Activated CD8-positive, alpha-beta memory T cell treated with anti-CD3 and anti-CD28 coated beads for 24 hours (primary cell): ENCODE measurements around the gene GLE1.
"Not testable (repeated sequence)": the region's sequence is repeated elsewhere in the genome, so short reads cannot be mapped to it uniquely, and the experiment has no call there.

Experiments used
- DNase-seq: peaks from one replicate; pipeline ENCODE4 v3.0.0-alpha.2; 2020

Gene GLE1

DNA sequence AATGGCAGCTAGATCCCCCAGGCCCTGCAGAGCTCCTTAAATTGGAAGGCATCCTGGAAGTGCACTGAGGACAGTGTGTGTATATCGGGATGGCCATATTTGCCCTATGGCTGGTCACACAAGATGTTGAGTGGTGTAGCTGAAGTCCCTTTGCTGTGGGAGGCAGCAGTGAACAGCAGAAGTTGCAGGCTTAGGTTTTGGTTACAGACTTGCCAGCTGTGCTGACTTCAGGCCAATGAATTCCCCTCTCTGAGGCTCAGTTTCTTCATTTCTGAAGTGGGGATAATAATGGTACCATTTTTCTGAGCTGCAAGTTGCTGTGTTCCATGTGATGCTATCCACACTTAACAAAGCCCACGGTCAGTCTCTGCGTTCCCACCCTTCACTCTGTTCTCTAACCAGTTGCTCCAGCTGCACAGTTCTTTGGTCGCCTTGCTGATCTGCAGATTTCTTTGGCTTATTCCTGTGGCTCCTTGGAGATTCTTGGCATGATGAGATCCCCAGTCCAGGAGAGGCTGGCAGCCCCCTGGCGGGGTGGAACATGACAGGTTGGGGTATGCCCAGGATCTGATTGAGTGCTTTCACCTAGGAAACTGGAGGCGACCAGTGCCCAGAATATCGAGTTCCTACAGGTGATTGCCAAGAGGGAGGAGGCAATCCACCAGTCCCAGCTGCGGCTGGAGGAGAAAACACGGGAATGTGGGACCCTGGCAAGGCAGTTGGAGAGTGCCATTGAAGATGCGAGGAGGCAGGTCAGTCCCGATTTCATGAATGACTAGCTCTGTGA lies 6.5 kb upstream of the GLE1 start:
- DNase-seq = no peak

DNA sequence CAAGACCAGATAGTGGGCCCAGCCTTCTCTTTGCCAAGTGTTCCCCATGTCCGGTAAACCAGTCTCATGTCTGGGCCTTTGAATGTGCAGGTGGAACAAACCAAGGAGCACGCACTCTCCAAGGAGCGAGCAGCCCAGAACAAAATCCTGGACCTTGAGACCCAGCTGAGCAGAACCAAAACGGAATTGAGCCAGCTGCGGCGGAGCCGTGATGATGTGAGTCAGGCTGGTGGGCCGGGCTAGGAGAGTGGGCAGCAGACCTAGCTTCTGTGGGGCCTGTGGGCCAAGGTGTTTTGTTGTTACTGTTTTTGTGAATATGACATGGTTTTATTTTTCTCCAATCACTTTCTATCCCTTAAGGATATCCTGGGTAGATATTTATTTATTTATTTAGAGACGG lies 5.6 kb upstream of the GLE1 start:
- DNase-seq = no peak

DNA sequence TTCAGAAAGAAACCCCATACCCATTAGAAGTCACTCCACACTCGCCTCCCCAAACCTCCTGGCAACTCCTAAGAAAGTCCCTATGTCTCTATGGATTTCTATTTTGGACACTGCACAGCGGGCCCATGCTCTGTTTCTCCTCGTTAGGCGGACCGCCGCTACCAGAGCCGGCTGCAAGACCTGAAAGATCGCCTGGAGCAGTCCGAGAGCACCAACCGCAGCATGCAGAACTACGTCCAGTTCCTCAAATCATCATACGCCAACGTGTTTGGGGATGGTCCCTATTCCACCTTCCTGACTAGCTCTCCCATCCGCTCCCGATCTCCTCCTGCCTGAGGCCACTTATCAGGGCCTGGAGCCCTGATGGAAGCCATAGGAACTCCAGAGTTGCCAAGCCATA lies 4.6 kb upstream of the GLE1 start:
- no peak for DNase-seq

DNA sequence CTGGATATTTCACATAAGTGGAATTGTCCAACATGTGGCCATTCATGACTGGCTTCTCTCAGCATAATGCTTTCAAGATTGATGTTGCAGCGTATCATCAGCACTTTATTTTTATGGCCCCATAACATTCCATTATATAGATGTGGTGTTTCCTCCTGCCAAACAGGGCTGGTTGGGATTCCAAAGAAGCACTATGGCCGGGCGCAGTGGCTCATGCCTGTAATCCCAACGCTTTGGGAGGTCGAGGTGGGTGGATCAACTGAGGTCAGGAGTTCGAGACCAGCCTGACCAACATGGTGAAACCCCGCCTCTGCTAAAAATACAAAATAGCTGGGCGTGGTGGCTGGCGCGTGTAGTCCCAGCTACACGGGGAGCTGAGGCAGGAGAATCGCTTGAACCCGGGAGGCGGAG lies 1.1 kb upstream of the GLE1 start:
- DNase-seq = not testable (repeated sequence)

DNA sequence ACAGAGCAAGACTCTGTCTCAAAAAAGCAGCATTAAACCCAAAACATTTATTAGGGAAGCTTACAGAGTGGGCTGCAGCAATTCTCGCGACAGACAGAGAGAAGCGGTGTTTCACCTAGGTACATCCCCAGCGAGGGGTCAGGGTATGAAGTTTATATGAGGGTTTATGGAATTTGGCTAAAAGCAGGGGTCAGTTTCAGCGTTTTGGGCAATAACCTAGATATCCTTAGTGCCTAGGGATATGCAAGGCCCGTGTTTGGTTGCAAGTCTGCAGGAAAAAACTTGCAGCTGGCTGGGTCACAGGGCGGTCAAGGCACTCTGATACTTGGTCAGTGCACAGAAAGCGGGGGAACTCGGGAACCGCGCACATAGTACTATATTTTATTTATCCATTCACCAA lies 649 bp upstream of the GLE1 start:
- peak; percentile 61 for DNase-seq

DNA sequence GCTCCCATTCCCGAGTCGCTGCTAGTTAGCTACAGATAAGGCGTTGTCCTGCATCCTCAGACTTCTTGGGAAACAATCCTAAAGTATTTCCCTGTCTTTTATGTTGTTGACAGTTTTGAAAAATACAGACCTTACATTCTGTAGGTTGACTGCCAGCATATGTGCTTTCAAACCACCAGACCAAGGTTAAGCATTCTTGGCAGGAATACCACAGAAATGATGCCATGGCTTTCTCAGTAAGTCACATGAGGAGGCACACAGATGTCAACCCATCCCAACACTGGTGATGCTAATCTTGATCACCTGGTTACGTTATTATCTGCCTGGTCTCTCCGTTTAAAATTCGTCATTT lies 871 bp downstream of the GLE1 start:
- no peak for DNase-seq

DNA sequence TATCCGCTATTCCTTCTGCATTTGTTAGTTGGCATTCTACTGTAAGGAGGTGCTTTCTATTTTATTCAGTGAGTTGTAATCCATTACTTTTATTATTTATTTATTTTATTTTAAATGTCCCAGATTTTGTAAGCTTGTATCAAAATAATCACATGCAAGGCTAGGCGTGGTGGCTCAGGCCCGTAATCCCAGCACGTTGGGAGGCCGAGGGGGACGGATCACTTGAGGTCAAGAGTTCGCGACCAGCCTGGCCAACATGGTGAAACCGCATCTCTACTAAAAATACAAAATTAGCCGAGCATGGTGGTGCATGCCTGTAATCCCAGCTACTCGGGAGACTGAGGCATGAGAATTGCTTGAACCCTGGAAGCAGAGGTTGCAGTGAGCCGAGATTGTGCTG lies 1.4 kb downstream of the GLE1 start:
- DNase-seq = not testable (repeated sequence)

DNA sequence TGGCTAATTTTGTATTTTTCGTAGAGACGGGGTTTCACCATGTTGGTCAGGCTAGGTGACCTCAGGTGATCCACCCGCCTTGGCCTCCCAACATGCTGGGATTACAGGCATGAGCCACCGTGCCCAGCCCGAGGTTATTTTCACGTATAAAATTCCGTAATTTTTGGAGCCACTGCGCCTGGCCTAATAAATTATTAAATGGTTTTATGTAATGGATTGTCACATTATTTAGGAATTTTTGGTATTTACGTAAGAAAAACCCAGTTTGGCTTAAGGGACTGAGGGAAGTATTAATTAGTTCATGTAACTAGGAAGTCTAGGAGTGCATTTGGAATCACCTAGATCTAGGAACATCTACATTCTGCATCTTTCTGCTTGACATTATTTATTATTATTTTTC lies 8.3 kb downstream of the GLE1 start:
- no peak for DNase-seq

DNA sequence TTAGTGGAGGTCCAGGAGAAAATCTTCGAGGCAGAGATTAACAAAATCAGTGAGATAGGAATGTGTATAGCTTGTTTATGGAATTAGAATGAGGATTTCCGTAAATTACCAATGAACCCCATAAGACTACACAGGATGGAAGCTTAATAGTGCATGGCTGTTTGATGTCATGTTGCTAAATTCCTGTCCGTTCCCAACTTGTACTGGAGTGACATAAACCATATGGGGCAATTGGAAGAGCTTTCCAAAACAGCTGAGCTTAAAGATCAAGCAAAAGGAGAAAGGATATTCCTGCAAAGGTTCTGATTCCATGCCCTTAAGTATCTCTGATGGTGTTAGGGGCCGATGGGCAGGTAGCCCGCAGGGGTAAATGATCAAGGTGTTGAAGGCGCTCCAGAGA lies 17.4 kb downstream of the GLE1 start:
- DNase-seq = no peak

DNA sequence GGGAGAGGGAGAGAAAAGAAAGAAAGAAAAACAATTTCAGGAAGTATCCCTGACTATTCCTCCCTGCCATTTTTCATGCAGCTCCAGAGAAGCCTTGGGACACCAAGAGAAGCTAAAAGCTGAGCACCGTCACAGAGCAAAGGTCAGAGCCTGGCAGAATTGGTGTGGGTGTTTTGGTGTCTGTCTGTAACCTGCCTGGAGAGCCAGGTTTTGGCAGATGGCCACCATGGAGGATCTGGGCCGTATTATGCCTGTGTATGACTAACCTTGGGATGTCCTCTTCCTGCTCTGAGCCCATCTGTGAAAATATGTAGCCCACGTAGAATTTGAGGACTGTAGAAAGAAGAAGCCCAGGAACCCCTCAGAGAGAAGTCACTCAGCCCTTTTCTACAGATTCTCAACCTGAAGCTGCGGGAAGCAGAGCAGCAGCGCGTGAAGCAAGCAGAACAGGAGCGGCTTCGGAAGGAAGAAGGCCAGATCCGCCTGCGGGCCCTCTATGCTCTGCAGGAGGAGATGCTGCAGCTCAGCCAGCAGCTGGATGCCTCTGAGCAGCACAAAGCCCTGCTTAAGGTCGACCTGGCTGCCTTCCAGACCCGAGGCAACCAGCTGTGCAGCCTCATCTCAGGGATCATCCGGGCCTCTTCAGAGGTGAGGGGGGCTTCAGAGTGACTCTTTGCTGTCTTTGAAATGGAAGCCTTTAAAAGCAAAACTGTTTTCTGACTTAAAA lies 18.8 kb downstream of the GLE1 start:
- no peak for DNase-seq

DNA sequence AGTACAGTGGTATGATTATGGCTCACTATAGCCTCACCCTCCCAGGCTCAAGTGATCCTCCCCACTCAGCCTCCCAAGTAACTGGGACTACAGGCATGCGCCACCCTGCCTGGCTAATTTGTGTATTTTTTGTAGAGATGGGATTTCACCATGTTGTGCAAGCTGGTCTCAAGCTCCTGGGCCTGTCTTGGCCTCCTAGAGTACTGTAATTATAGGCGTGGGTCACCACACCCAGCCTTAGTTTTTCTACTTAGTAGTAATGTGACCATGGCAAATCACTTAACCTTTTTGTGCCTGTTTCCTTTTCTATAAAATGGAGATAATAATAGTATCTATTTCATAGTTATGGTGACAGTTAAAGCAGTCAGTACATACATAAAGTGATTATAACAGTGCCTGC lies 22.2 kb downstream of the GLE1 start:
- no peak for DNase-seq

DNA sequence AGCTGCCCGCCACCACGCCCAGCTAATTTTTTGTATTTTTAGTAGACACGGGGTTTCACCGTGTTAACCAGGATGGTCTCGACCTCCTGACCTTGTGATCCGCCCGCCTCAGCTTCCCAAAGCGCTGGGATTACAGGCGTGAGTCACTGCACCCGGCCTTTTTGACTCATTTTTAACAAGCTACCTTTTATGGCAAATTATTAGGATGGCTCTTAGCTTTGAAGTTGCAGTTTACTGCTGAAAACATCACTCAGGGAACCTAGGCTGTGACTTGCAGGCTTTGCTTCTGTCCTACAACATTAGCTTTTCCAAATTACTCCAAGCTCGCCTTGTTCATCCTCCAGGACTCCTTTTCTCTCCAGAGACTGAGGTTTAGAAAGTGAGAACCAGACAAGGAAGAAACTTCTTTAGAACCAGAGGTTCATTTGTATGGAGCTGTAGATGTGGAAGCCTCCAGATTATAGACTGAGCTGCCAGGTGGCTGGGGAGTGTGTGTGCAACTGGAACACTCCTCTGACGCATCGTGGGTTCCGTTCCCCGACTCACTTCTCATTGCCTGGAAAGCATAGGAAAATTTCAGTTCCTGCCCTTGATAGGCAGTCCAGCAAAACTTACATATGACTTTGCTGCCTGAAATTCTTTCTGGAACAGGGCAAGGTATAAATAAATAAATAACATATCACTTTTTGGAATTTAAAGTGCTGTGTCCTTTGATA lies 24.1 kb downstream of the GLE1 start:
- no peak for DNase-seq

DNA sequence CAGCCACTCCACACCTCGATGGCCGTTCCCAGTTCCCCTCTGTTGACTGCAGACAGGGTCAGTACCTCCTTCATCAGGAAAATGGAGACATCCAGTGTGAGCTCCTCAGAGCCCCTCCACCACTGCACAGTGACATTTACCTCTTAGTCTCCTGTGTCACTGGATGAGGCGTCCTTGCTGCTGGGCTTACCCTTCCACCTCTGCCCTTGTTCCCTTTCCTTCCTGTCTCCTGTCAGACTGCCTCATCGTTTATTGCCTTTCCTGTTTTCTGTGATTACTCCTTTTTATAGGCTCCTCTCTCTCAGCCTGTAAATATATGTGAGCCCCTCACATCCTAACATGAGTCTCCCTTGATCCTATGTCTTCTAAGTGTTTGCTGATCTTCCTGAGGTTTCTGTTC lies 24.7 kb downstream of the GLE1 start:
- DNase-seq = no peak

DNA sequence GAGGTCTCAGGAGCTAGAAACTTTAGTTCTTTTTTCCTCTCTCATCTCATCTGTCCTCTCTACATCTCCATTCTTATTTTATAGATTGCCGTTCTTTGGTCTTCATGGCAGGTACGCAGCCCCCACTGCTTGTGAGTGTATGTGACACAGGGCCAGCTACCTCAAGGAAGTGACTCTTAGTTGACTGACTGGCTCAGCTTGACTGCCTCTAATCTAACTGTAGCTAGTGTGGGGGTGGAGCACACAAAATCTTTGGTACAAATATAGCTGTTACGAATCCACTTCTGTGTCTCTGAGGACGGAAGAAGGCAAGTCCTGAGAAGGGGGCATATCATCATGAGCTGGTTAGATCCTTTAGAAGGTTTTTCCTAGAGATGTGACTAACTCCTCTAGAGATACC lies 28.1 kb downstream of the GLE1 start:
- DNase-seq = no peak

DNA sequence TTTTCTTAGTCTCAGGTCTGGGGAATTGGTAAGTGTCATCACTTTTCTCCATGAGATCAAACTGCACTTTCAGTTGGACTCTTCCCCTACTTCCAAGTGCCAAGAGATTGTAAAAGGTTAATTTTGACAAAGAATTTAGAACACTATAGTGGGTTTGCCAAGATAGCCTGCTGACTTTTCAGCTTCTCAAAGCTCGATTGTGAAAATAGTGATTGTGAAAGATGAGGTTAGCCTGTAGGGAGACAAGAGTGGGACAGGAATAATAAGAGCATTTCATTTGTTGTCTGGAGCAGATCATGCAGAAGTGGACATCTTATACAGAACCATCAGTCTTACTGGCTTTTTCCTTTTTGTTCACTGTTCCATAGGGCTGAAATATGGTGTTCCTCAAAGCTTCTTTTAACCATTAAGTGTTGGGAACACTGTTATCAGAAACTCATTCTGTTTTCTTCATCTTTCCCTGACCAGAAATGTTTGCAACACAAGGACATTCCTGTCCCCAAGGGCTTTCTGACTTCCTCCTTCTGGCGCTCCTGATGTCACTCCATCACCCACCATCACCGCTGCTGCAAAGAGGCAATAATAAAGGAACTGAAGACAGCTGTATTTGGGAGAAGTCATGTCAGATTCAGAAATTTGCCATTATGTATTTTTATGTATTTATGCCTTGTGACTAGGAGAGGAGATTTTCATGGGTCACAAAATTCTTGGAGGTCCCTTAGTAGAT lies 36.3 kb downstream of the GLE1 start:
- DNase-seq = no peak

DNA sequence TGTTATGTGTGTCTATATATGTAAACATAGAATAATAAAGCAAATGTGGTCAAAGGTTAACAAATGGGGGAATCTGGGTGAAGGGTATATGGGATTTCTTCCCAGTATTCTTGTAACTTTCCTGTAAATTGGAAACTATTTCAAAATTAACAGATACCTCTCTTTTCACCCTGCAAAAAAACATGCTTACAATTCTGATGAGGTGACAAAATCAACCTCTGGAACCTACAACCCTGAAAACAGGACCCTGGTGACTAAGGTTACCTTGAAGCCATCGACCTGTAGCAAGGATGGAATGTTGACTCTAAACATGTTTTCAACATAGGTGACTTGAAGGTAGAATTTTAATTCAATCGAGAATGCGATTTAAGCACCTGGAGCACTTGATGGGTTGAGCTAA lies 42.0 kb downstream of the GLE1 start:
- DNase-seq = no peak

DNA sequence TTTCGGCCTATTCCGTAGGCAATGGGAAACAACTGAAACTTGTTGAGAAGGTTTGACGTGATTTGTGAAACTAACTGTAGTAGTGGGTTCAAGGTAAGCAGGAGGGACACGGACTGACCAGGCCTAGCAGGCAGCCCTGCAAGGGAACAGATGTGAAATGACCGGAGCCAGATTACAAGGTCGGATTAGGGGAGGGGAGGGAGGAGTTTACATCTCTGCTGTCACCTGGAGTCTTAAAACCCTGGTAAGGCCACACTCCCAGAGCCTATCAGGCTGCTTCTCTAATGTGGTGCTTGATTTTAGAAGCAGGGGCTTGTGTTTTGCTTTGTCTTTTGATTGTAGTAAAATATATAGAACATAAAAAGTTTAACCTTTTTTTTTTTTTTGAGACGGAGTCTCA lies 44.4 kb downstream of the GLE1 start:
- no peak for DNase-seq

DNA sequence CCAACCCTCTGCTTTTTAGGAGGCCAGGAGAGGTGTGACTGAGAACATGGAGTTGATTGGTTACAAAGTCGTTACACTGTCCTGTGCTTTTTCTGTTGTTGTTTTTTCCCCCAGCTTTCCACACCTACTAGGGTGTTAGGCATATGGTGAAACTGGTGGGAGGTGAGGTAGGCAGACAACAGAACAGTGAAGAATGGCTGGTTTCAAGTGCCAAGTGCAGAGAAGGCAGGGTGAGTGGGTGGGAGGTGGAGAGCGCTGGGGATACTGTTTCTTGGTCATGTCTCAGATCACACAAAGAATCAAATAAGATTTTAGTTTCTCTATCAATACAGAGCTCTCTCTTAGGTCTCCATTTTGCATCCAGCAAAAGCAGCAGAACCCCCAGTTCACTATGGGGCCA lies 45.7 kb downstream of the GLE1 start:
- peak; percentile 65 for DNase-seq

DNA sequence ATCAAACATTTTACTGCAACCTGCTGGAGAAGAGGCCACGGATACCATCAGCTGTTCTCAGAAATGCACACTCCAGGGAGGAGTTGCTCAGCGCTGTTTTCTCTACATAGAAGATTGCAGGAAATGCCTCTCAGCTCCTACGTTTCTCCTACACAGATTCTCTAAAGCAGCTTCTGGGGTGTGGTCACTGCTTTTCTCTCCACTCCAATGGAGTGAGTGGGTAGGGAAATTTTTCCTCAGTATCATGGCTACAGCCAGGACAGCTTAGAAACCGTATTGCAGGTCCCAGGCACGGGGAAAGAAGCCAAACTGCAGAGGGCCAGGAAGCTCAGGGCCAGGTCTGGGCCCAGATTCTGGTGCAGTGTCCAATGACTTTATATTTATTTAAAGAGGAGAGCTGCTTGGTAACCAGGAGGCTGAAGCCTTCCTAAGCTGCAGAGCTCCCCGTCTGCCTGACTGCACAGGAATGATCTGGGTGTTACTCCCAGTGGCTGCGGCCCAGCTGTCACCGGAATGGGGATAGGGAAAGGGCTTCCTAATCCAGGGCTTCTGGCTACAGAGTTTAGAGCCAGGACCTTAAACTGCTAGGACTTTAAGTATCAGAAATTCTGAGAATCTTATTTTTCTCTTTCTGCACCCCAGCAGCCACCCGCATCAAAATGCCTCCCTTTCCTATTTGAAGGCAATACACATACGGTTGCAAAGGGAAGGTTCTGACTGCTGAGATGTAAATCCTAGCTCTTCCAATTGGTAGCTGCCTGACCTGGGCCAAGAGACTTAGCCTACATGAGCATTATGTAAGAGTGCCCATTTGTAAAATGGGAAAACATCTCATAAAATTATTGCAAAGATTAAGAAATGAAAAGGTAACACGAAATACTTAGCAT lies 46.5 kb downstream of the GLE1 start:
- no peak for DNase-seq

DNA sequence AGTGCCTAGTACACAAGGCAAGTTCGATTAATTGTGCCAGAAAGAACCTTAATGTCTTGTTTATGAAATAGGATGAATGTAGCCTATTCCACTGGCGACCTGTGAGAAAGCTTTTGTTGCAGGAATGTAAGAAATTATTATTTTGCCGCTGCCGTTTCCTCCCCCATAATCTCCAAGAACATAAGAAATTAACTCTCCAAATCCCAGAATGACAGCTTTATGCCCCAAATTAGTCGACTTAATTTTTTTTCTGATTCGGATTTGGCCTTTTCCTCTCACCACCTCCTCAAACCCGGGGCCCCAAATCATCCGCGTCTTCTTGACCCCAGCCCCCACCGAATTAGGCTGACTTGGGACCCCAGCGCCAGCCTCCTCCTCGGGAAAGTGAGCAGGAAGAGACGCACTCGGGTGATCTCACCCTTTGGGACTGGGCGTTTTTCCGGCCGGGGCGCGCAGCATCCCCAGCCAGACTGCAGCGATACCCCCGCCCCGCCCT lies 47.2 kb downstream of the GLE1 start:
- DNase-seq = no peak

DNA sequence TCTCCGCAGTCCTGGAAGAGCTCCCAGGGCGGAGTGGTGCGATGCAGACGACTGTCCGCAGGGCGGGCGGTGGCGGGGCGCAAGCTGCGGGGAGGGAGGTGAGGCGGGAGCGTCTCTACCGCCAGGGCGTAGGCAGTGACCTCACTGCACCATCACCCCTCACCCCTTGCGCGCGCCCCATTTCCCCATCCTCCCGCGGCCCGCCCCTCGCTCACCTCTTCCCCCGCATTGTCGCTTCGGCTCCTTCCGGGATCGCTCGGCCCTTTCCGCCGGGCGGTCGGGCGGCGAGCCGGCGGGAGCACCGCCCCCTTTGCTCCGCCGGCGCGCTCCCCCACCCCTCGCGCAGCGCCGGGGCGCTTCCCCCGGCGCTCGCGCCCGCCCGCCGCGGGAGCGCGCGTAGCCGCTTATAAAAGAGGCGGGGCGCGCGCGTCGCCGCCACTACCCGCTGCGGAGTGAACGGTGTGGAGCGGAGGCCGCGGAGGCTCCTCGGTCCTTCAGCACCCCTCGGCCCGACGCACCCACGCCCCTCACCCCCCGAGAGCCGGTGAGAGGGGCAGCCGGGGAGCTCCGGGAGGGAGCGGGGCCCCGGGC lies 47.7 kb downstream of the GLE1 start, which contains the start of gene SPTAN1:
Gene SPTAN1, plus strand, starts transcription at position 435 of the 591 bp plus-strand sequence. CDS start 14,154 bp downstream, outside the sequence.
- DNase-seq = peak; percentile 97
